ENCODE measurements around the gene AAK1.

The AAK1 gene

DNA sequence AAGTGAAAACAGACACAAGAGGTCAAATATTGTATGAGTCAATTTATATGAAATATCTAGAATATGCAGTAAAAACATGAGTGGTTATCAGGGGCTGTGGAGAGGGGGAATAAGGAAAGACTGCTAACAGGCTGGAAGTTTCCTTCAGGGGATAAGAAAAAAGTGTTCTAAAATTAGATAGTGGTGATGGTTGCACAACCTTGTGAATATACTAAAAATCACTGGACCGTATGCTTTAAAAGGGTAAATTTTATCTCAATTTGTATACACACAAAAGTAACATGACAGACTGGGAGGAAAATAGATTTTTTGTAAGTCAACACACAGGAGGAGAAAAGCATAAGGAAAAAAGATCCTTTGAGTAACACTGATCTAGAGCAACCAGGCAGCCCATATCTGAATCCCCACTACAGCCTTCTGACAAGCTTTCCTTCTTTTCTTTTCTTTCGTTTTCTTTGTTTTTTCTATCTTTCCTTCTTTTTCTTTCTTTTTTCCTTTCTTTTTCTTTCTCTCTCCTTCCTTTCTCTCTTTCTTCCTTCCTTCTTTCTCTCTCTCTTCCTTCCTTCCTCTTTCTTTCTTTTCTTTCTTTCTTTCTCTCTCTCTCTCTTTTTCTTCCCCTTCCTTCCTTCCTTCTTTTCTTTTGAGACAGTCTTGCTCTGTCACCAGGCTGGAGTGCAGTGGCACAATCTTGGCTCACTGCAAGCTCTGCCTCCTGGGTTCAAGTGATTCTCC is 95.4 kb downstream of the AAK1 start:
- TF ChIP-seq, protein P1, sequence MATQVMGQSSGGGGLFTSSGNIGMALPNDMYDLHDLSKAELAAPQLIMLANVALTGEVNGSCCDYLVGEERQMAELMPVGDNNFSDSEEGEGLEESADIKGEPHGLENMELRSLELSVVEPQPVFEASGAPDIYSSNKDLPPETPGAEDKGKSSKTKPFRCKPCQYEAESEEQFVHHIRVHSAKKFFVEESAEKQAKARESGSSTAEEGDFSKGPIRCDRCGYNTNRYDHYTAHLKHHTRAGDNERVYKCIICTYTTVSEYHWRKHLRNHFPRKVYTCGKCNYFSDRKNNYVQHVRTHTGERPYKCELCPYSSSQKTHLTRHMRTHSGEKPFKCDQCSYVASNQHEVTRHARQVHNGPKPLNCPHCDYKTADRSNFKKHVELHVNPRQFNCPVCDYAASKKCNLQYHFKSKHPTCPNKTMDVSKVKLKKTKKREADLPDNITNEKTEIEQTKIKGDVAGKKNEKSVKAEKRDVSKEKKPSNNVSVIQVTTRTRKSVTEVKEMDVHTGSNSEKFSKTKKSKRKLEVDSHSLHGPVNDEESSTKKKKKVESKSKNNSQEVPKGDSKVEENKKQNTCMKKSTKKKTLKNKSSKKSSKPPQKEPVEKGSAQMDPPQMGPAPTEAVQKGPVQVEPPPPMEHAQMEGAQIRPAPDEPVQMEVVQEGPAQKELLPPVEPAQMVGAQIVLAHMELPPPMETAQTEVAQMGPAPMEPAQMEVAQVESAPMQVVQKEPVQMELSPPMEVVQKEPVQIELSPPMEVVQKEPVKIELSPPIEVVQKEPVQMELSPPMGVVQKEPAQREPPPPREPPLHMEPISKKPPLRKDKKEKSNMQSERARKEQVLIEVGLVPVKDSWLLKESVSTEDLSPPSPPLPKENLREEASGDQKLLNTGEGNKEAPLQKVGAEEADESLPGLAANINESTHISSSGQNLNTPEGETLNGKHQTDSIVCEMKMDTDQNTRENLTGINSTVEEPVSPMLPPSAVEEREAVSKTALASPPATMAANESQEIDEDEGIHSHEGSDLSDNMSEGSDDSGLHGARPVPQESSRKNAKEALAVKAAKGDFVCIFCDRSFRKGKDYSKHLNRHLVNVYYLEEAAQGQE (IDR thresholded peaks at IDR 0.05; ENCODE audit: low read depth) = no peak
- TF ChIP-seq YY1 (IDR thresholded peaks at IDR 0.05; ENCODE audit: low read depth) (no peak), TCF12 (IDR thresholded peaks at IDR 0.05; ENCODE audit: low read depth) (no peak), FOXM1 (IDR thresholded peaks at IDR 0.05; ENCODE audit: borderline replicate concordance, low read depth) (no peak), TEAD4 (IDR thresholded peaks at IDR 0.05) (no peak), CEBPB (IDR thresholded peaks at IDR 0.05) (no peak), TAF1 (IDR thresholded peaks at IDR 0.05; ENCODE audit: low read depth) (no peak), RAD21 (IDR thresholded peaks at IDR 0.05; ENCODE audit: low read depth) (no peak), NFIC (IDR thresholded peaks at IDR 0.05) (no peak), EGR1 (IDR thresholded peaks at IDR 0.05) (no peak), CREB1 (IDR thresholded peaks at IDR 0.05; ENCODE audit: low read depth) (no peak)
- TF ChIP-seq, protein P2, sequence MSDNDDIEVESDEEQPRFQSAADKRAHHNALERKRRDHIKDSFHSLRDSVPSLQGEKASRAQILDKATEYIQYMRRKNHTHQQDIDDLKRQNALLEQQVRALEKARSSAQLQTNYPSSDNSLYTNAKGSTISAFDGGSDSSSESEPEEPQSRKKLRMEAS (IDR thresholded peaks at IDR 0.05) = no peak
- TF ChIP-seq, protein P3, sequence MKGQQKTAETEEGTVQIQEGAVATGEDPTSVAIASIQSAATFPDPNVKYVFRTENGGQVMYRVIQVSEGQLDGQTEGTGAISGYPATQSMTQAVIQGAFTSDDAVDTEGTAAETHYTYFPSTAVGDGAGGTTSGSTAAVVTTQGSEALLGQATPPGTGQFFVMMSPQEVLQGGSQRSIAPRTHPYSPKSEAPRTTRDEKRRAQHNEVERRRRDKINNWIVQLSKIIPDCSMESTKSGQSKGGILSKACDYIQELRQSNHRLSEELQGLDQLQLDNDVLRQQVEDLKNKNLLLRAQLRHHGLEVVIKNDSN (IDR thresholded peaks at IDR 0.05) = no peak

DNA sequence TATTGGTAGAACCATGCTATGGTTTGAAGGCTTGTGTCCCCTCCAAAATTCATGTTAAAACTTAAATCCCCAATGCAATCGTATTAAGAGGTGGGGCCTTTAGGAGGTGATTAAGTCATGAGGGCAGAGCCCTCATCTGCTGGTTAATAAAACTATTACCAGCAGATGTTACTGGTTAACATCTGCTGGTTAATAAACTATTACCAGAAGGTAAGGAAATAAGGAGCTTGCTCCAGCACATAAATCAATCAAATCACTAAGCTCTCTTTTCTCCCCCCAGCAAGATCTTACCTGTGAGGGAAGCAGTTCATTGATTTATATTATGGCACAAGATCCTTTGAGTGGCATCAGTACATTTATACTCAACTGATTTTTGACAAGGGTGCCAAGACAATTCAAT is 96.9 kb downstream of the AAK1 start:
- TF ChIP-seq FOXM1 (IDR thresholded peaks at IDR 0.05; ENCODE audit: borderline replicate concordance, low read depth) (no peak), RAD21 (IDR thresholded peaks at IDR 0.05; ENCODE audit: low read depth) (no peak), EGR1 (IDR thresholded peaks at IDR 0.05) (no peak), CREB1 (IDR thresholded peaks at IDR 0.05; ENCODE audit: low read depth) (no peak)
- TF ChIP-seq, protein P1 (IDR thresholded peaks at IDR 0.05; ENCODE audit: low read depth) = no peak

DNA sequence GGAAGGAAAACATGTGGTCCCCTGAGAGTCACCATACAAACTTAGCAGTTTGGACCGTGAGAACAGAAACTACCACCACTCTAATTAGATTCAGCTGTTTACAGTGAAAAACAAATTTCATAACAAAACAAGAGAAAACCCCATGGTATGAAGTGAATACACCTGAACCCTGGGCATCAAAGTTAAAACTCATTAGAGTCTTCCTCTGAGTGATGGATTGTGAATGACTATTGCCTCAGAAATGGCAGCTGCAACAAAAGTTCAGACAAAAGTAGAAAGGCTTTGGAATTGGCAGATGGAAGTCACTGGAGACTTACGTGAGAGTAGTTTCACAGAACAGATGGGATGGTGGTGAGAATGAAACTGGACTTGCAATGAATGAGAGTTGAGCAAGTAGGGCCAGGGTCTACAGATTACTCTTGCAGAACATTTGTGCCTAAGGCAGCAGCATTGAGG is 98.0 kb downstream of the AAK1 start:
- TF ChIP-seq TAF1 (IDR thresholded peaks at IDR 0.05; ENCODE audit: low read depth) (no peak), EGR1 (IDR thresholded peaks at IDR 0.05) (no peak), CEBPB (IDR thresholded peaks at IDR 0.05) (no peak), NFIC (IDR thresholded peaks at IDR 0.05) (no peak), YY1 (IDR thresholded peaks at IDR 0.05; ENCODE audit: low read depth) (no peak)
- TF ChIP-seq, protein P2 (IDR thresholded peaks at IDR 0.05) = no peak

DNA sequence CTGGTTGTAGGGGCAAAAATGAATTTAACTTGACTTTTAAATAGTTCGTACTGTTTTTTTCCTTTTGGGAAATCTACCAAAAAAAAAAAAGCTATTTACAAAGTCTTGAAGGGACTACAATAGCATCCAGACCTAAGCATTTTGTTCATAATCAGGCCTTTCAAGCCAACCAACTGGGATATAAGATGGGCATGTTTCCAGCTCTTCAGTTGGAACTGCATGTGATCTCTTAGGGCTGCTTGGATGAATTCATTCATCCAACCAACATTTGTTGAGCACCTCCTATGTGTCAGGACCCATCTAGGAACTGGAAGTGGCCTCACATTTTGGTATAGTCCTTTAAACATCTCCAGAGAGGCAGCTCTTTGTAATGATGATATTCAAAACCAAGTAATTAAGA is 98.6 kb downstream of the AAK1 start:
- TF ChIP-seq RAD21 (IDR thresholded peaks at IDR 0.05; ENCODE audit: low read depth) = no peak
- TF ChIP-seq NFIC (IDR thresholded peaks at IDR 0.05) = no peak
- no peak for TF ChIP-seq CREB1 (IDR thresholded peaks at IDR 0.05; ENCODE audit: low read depth)
- TF ChIP-seq YY1 (IDR thresholded peaks at IDR 0.05; ENCODE audit: low read depth) = no peak
- TF ChIP-seq, protein P2 (IDR thresholded peaks at IDR 0.05) = no peak
- no peak for TF ChIP-seq FOXM1 (IDR thresholded peaks at IDR 0.05; ENCODE audit: borderline replicate concordance, low read depth)
- no peak for TF ChIP-seq EP300 (IDR thresholded peaks at IDR 0.05; ENCODE audit: borderline replicate concordance)
- TF ChIP-seq, protein P3 (IDR thresholded peaks at IDR 0.05) = no peak
- TF ChIP-seq EGR1 (IDR thresholded peaks at IDR 0.05) = no peak
- TF ChIP-seq ZBTB7A (IDR thresholded peaks at IDR 0.05; ENCODE audit: low read depth) = no peak
- no peak for TF ChIP-seq TAF1 (IDR thresholded peaks at IDR 0.05; ENCODE audit: low read depth)
- TF ChIP-seq, protein P1 (IDR thresholded peaks at IDR 0.05; ENCODE audit: low read depth) = no peak
- no peak for TF ChIP-seq TCF12 (IDR thresholded peaks at IDR 0.05; ENCODE audit: low read depth)
- no peak for TF ChIP-seq TEAD4 (IDR thresholded peaks at IDR 0.05)

Measured in Ishikawa (cell line).